CD14-positive monocyte (primary cell): ENCODE results near the gene OR10X1. TPM values are rescaled to one million over a fixed set of nuclear protein-coding genes. Genes with fewer than 3 reads are reported as not detected.

Experiments
- DNase-seq, 3 donors: peaks; one replicate each; pipeline ENCODE4 v3.0.0-alpha.2; 2011 to 2022
- H2AFZ ChIP-seq: 2 replicates; pipeline ENCODE4 v1.6.0; 2012; ENCODE audit warnings: mild to moderate bottlenecking, low read depth, low read length, inconsistent platforms; ENCODE audit not compliant: insufficient read depth, poor library complexity, severe bottlenecking
- H3K27ac ChIP-seq, 2 donors: 1 replicate in 1 of 2; 2 replicates in 1 of 2; pipeline ENCODE4 v1.5.1; 2012 to 2013; ENCODE audit warnings: low read length in 2 of 2, control low read depth in 1 of 2, inconsistent platforms in 1 of 2, low read depth in 1 of 2, mild to moderate bottlenecking in 1 of 2
- H3K27me3 ChIP-seq, 2 donors: one replicate each; pipeline versions ENCODE4 v1.6.0 to v1.6.1; 2011 to 2013; ENCODE audit warnings: low read length in 2 of 2; ENCODE audit not compliant: control insufficient read depth in 2 of 2, insufficient read depth in 2 of 2
- H3K36me3 ChIP-seq, 2 donors: replicated peaks in 1 of 2; 1 replicate in 1 of 2; 2 replicates in 1 of 2; pipeline versions ENCODE4 v1.5.1 to v1.6.1; 2012 to 2013; ENCODE audit warnings: low read length in 2 of 2, control low read depth in 1 of 2, inconsistent platforms in 1 of 2, mild to moderate bottlenecking in 1 of 2; ENCODE audit not compliant: insufficient read depth in 2 of 2, control insufficient read depth in 1 of 2
- H3K4me1 ChIP-seq, 2 donors: 1 replicate in 1 of 2; 2 replicates in 1 of 2; pipeline versions ENCODE4 v1.5.1 to v1.6.1; 2012 to 2013; ENCODE audit warnings: low read length in 2 of 2, control low read depth in 1 of 2, inconsistent platforms in 1 of 2, mild to moderate bottlenecking in 1 of 2, moderate library complexity in 1 of 2; ENCODE audit not compliant: insufficient read depth in 2 of 2, control insufficient read depth in 1 of 2
- H3K4me2 ChIP-seq: replicated peaks from 2 replicates; pipeline ENCODE3; 2012; ENCODE audit warnings: low read length, moderate library complexity, mild to moderate bottlenecking; ENCODE audit not compliant: poor library complexity, severe bottlenecking; ENCODE audit errors: extremely low read depth
- H3K4me3 ChIP-seq, 3 experiments: fragments of 200-600 bp in 1 of 3; sonication (generic) in 1 of 3; replicated peaks in 1 of 3; 1 replicate in 2 of 3; 2 replicates in 1 of 3; pipeline ENCODE4 v1.5.1; 2011 to 2013; ENCODE audit warnings: low read length in 3 of 3, mild to moderate bottlenecking in 3 of 3, control low read depth in 2 of 3, low read depth in 2 of 3, inconsistent platforms in 1 of 3, moderate library complexity in 1 of 3
- H3K79me2 ChIP-seq: 2 replicates; pipeline ENCODE4 v1.6.0; 2012; ENCODE audit warnings: mild to moderate bottlenecking, control low read depth, inconsistent platforms, low read length, moderate library complexity; ENCODE audit not compliant: insufficient read depth
- H3K9ac ChIP-seq: 2 replicates; pipeline ENCODE4 v1.6.0; 2017; ENCODE audit warnings: low read length, mild to moderate bottlenecking; ENCODE audit not compliant: insufficient read depth, poor library complexity, severe bottlenecking
- H3K9me3 ChIP-seq, 2 donors: replicated peaks in 1 of 2; 1 replicate in 1 of 2; 2 replicates in 1 of 2; pipeline versions ENCODE4 v1.5.1 to v1.6.1; 2012 to 2013; ENCODE audit warnings: low read length in 2 of 2, control low read depth in 1 of 2; ENCODE audit not compliant: control insufficient read depth in 1 of 2, insufficient read depth in 1 of 2
- H4K20me1 ChIP-seq: 2 replicates; pipeline ENCODE4 v1.6.0; 2012; ENCODE audit warnings: mild to moderate bottlenecking, low read length, control low read depth, moderate library complexity; ENCODE audit not compliant: insufficient read depth
- H3K27ac Mint-ChIP-seq, 7 donors: one replicate each; pipeline ENCODE4 v1.8.0; 2020; ENCODE audit warnings: mild to moderate bottlenecking in 7 of 7, mixed read lengths in 7 of 7, moderate library complexity in 6 of 7, inconsistent platforms in 2 of 7
- H3K27me3 Mint-ChIP-seq, 3 donors: one replicate each; pipeline ENCODE4 v1.8.0; 2021 to 2022; ENCODE audit warnings: low read depth in 3 of 3, mild to moderate bottlenecking in 3 of 3, mixed read lengths in 3 of 3, moderate library complexity in 3 of 3, inconsistent platforms in 1 of 3
- H3K36me3 Mint-ChIP-seq, 2 donors: one replicate each; pipeline ENCODE4 v1.8.0; 2020; ENCODE audit warnings: mixed read lengths in 2 of 2, inconsistent platforms in 1 of 2, mild to moderate bottlenecking in 1 of 2
- H3K4me1 Mint-ChIP-seq: one replicate; pipeline ENCODE4 v1.8.0; 2020; ENCODE audit warnings: mild to moderate bottlenecking, mixed read lengths
- H3K4me3 Mint-ChIP-seq, 2 donors: one replicate each; pipeline ENCODE4 v1.8.0; 2020; ENCODE audit warnings: mild to moderate bottlenecking in 2 of 2, mixed read lengths in 2 of 2, moderate library complexity in 1 of 2
- H3K9me3 Mint-ChIP-seq, 7 donors: one replicate each; pipeline ENCODE4 v1.8.0; 2020 to 2022; ENCODE audit warnings: mixed read lengths in 7 of 7, mild to moderate bottlenecking in 6 of 7, moderate library complexity in 6 of 7, inconsistent platforms in 2 of 7
- CTCF ChIP-seq: fragments of 200-600 bp; IDR thresholded peaks from one replicate; pipeline ENCODE4 v1.8.0; 2022; ENCODE audit warnings: antibody characterized with exemption, mild to moderate bottlenecking
- WGBS: methylation state at CpG from one replicate; pipeline ENCODE4 v1.1.5; 2013; ENCODE audit warnings: missing lambda C conversion rate; ENCODE audit not compliant: insufficient coverage; 5-methylcytosine and 5-hydroxymethylcytosine counted together
- intact Hi-C, 2 donors: fragments of 100-400 bp; cut with micrococcal nuclease; formaldehyde crosslinking; loops; one replicate each; pipeline versions ENCODE4 v1.15.0 to v1.15.1; 2023
- polyA plus RNA-seq, 3 donors: library from polyadenylated mRNA; depleted of rRNA in 1 of 3; unstranded in 2 of 3; stranded (reverse) in 1 of 3; fragments of 300-500 nt in 2 of 3; fragments of >200 nt in 1 of 3; fragmentation: Illumina TruSeq in 2 of 3; gene quantifications; 1 replicate in 2 of 3; 2 replicates in 1 of 3; pipeline ENCODE4 v1.2.3, GENCODE V29; 2012 to 2021

Gene OR10X1
- polyA plus RNA-seq, 3 donors: not detected

GRCh38 chr1:158586942-158587341, 7.2 kb upstream of the OR10X1 start:
- no peak overlapping the region for H3K4me3 ChIP-seq
- 100% methylated on average over 1 of the region's 1 CpG for WGBS
- no peak for TF ChIP-seq CTCF
- H3K9ac ChIP-seq: no peak overlapping the region
- DNase-seq: no peak
- no peak overlapping the region for H3K27ac Mint-ChIP-seq
- no peaks in the 10 kb centered on the region for H4K20me1 ChIP-seq
- intact Hi-C loops: no loop called here
- H3K4me3 Mint-ChIP-seq: no peak overlapping the region
- H2AFZ ChIP-seq: no peak overlapping the region
- peaks cover 15 to 21% (median 17%) of the 10 kb centered on the region in 7 donors for H3K9me3 Mint-ChIP-seq
- H3K9me3 ChIP-seq: peaks cover 13 to 15% of the 10 kb centered on the region in 2 donors
- no peak overlapping the region for H3K4me2 ChIP-seq
- peaks cover 0 to 2% (median 0%) of the 10 kb centered on the region in 3 donors for H3K27me3 Mint-ChIP-seq
- H3K4me1 Mint-ChIP-seq: no peaks in the 10 kb centered on the region
- no peak overlapping the region for H3K27ac ChIP-seq
- no peaks in the 10 kb centered on the region for H3K36me3 ChIP-seq
- H3K27me3 ChIP-seq: no peaks in the 10 kb centered on the region
- no peaks in the 10 kb centered on the region for H3K4me1 ChIP-seq
- H3K36me3 Mint-ChIP-seq: no peaks in the 10 kb centered on the region
- no peaks in the 10 kb centered on the region for H3K79me2 ChIP-seq

GRCh38 chr1:158583962-158584361, 4.3 kb upstream of the OR10X1 start:
- TF ChIP-seq CTCF: no peak

More at GRCh38 chr1:158583962-158584361, 4.3 kb upstream of the OR10X1 start:
- no peak overlapping the region for H3K9ac ChIP-seq
- H3K36me3 ChIP-seq: no peaks in the 10 kb centered on the region
- no peaks in the 10 kb centered on the region for H3K27me3 ChIP-seq
- H3K4me2 ChIP-seq: no peak overlapping the region
- WGBS: 70% methylated on average over 1 of the region's 4 CpGs
- Mint-ChIP-seq H3K36me3 (no peaks in the 10 kb centered on the region), H3K9me3 (peaks cover 13 to 20% (median 17%) of the 10 kb centered on the region in 7 donors), H3K4me1 (no peaks in the 10 kb centered on the region), H3K27ac (no peak overlapping the region), H3K27me3 (peaks cover 0 to 2% (median 0%) of the 10 kb centered on the region in 3 donors), H3K4me3 (no peak overlapping the region)
- no peaks in the 10 kb centered on the region for H4K20me1 ChIP-seq
- H3K27ac ChIP-seq: no peak overlapping the region
- H2AFZ ChIP-seq: no peak overlapping the region
- no peak for DNase-seq
- H3K79me2 ChIP-seq: no peaks in the 10 kb centered on the region
- peaks cover 13 to 15% of the 10 kb centered on the region in 2 donors for H3K9me3 ChIP-seq
- intact Hi-C loops: no loop called here
- no peaks in the 10 kb centered on the region for H3K4me1 ChIP-seq
- H3K4me3 ChIP-seq: no peak overlapping the region
